Calu3 (cell line): ENCODE measurements around the gene PLXNA4. TPM values are rescaled to one million over a fixed set of nuclear protein-coding genes. Genes with fewer than 3 reads are reported as not detected.

Source experiments
- BruUV-seq: library from RNA; stranded (reverse); fragments of 400-500 nt; replicated peaks from 2 replicates; lab custom pipeline; 2021; lab: Mats Ljungman, UMichigan
- CTCF ChIA-PET: fragments of 300-600 bp; sonication (Branson Sonifier 250); formaldehyde crosslinking; loops from one replicate; lab custom pipeline; 2022; ENCODE audit warnings: antibody characterized with exemption; lab: Charles Lee
- DNase-seq: peaks from one replicate; pipeline ENCODE4 v3.0.0; 2022
- H3K27ac Mint-ChIP-seq: one replicate; pipeline ENCODE4 v1.8.0; 2022; ENCODE audit warnings: mixed read lengths; ENCODE audit not compliant: unreplicated experiment
- H3K27me3 Mint-ChIP-seq: one replicate; pipeline ENCODE4 v1.8.0; 2022; ENCODE audit warnings: mixed read lengths; ENCODE audit not compliant: unreplicated experiment
- H3K36me3 Mint-ChIP-seq: one replicate; pipeline ENCODE4 v1.8.0; 2022; ENCODE audit warnings: mild to moderate bottlenecking, moderate library complexity, mixed read lengths; ENCODE audit not compliant: insufficient read depth, unreplicated experiment
- H3K4me1 Mint-ChIP-seq: one replicate; pipeline ENCODE4 v1.8.0; 2022; ENCODE audit warnings: mild to moderate bottlenecking, low read depth, mixed read lengths; ENCODE audit not compliant: unreplicated experiment
- H3K4me3 Mint-ChIP-seq: one replicate; pipeline ENCODE4 v1.8.0; 2022; ENCODE audit warnings: mild to moderate bottlenecking, low read depth, moderate library complexity, mixed read lengths; ENCODE audit not compliant: unreplicated experiment
- H3K9me3 Mint-ChIP-seq: one replicate; pipeline ENCODE4 v1.8.0; 2022; ENCODE audit warnings: low read depth, mixed read lengths; ENCODE audit not compliant: unreplicated experiment
- CTCF ChIP-seq: fragments of 200-600 bp; IDR thresholded peaks from one replicate; pipeline ENCODE4 v1.8.0; 2022; ENCODE audit warnings: antibody characterized with exemption; ENCODE audit not compliant: unreplicated experiment
- intact Hi-C: fragments of 100-400 bp; cut with micrococcal nuclease; formaldehyde crosslinking; loops from one replicate; pipeline ENCODE4 v1.10.0; 2022; ENCODE audit not compliant: unreplicated experiment
- total RNA-seq: library from RNA; stranded (reverse); gene quantifications from 2 replicates; pipeline ENCODE4 v1.2.3, GENCODE V29; 2022

The PLXNA4 gene
- total RNA-seq, 1 experiment from 2014 or later, result not detected

- no peak overlapping the region for H3K27ac Mint-ChIP-seq
- no peaks in the 10 kb centered on the region for H3K4me1 Mint-ChIP-seq
- DNase-seq, result no peak
- no peaks in the 10 kb centered on the region for H3K9me3 Mint-ChIP-seq
- intact Hi-C loops, result no loop called here
- no peak overlapping the region for H3K4me3 Mint-ChIP-seq
- no peak for TF ChIP-seq CTCF
- CTCF ChIA-PET, result no interaction called here
- no TSS peak for BruUV-seq
- H3K36me3 Mint-ChIP-seq, result no peaks in the 10 kb centered on the region
- peaks cover 76% of the 10 kb centered on the region for H3K27me3 Mint-ChIP-seq
Observed at GRCh38 chr7:132466367-132466766, 109.9 kb downstream of the PLXNA4 start.

GRCh38 chr7:132465516-132465915, 110.8 kb downstream of the PLXNA4 start:
- TF ChIP-seq CTCF, result no peak
- no peaks in the 10 kb centered on the region for H3K36me3 Mint-ChIP-seq
- H3K27me3 Mint-ChIP-seq, result peaks cover 76% of the 10 kb centered on the region
- no TSS peak for BruUV-seq
- intact Hi-C loops, result no loop called here
- H3K9me3 Mint-ChIP-seq, result no peaks in the 10 kb centered on the region
- CTCF ChIA-PET, result no interaction called here
- no peak overlapping the region for H3K4me3 Mint-ChIP-seq
- H3K27ac Mint-ChIP-seq, result no peak overlapping the region
- H3K4me1 Mint-ChIP-seq, result no peaks in the 10 kb centered on the region
- no peak for DNase-seq

- no peak for TF ChIP-seq CTCF
- Mint-ChIP-seq H3K27me3 (peaks cover 68% of the 10 kb centered on the region), H3K4me1 (no peaks in the 10 kb centered on the region), H3K9me3 (no peaks in the 10 kb centered on the region), H3K36me3 (no peaks in the 10 kb centered on the region), H3K4me3 (no peak overlapping the region), H3K27ac (no peak overlapping the region)
- CTCF ChIA-PET, result no interaction called here
- no TSS peak for BruUV-seq
- DNase-seq, result no peak
- intact Hi-C loops, result no loop called here
Observed at GRCh38 chr7:132464740-132465139, 111.5 kb downstream of the PLXNA4 start.

- intact Hi-C loops, result no loop called here
- CTCF ChIA-PET, result no interaction called here
Observed at GRCh38 chr7:132463922-132464321, 112.3 kb downstream of the PLXNA4 start.

More at GRCh38 chr7:132463922-132464321, 112.3 kb downstream of the PLXNA4 start:
- H3K27me3 Mint-ChIP-seq, result peaks cover 67% of the 10 kb centered on the region
- H3K9me3 Mint-ChIP-seq, result no peaks in the 10 kb centered on the region
- no peaks in the 10 kb centered on the region for H3K4me1 Mint-ChIP-seq
- no peak overlapping the region for H3K4me3 Mint-ChIP-seq
- no peak overlapping the region for H3K27ac Mint-ChIP-seq
- no peak for DNase-seq
- H3K36me3 Mint-ChIP-seq, result no peaks in the 10 kb centered on the region
- TF ChIP-seq CTCF, result no peak
- no TSS peak for BruUV-seq
